Right cardiac atrium (tissue), 5 donors: ENCODE results near the gene KRT76. TPM values are rescaled to one million over a fixed set of nuclear protein-coding genes. Genes with fewer than 3 reads are reported as not detected.
"Not testable (repeated sequence)": the region's sequence is repeated elsewhere in the genome, so short reads cannot be mapped to it uniquely, and the experiment has no call there.

Experiments used
- ATAC-seq, 2 donors: fragments of 200-7000 bp; cut with Tn5 transposase; one replicate each; pipeline versions ENCODE4 v1.8.0 to v1.9.1; 2020; ENCODE audit warnings: moderate library complexity in 2 of 2, mild to moderate bottlenecking in 1 of 2
- DNase-seq, 3 donors: peaks; one replicate each; pipeline ENCODE4 v3.0.0-alpha.2; 2020
- H3K27ac ChIP-seq: one replicate; pipeline ENCODE4 v1.5.1; 2013; ENCODE audit warnings: mild to moderate bottlenecking, low read length, control low read depth, moderate library complexity
- H3K27me3 ChIP-seq: one replicate; pipeline ENCODE4 v1.6.1; 2013; ENCODE audit not compliant: control insufficient read depth, insufficient read depth
- H3K4me1 ChIP-seq: one replicate; pipeline ENCODE4 v1.6.1; 2013; ENCODE audit warnings: low read length; ENCODE audit not compliant: control insufficient read depth, insufficient read depth
- H3K4me3 ChIP-seq: one replicate; pipeline ENCODE4 v1.5.1; 2013; ENCODE audit warnings: low read length, control low read depth
- H3K9me3 ChIP-seq: one replicate; pipeline ENCODE4 v1.6.1; 2013; ENCODE audit warnings: low read length; ENCODE audit not compliant: control insufficient read depth
- WGBS: extraction: QIAGEN DNeasy Blood & Tissue Kit; methylation state at CpG from one replicate; pipeline ENCODE4 v1.1.7; 2013; 5-methylcytosine and 5-hydroxymethylcytosine counted together
- intact Hi-C, 4 donors: fragments of 100-400 bp; cut with DNase I; formaldehyde crosslinking; loops; one replicate each; pipeline versions ENCODE4 v1.11.0 to v1.14.0; 2022 to 2023
- polyA plus RNA-seq: library from polyadenylated mRNA; stranded (reverse); fragments of 200-250 nt; gene quantifications from one replicate; pipeline ENCODE4 v1.2.3, GENCODE V29; 2013
- total RNA-seq, 4 donors: library from RNA; stranded (reverse); fragmentation: NEBNext Ultra II Directional; extraction: Animal tissue kit (Norgen Biotek cat#: 25700); gene quantifications; one replicate each; pipeline ENCODE4 v1.2.1, GENCODE V29; 2021
- donor health status: healthy with polysubstance abuse.
- donor health status: DM: no; HTN: yes; CAD: no.
- donor health status: DM: no; HTN: no; CAD: no.
- donor health status: DM: no; HTN: yes; CAD: no; lungs with severe emphysema.
- donor health status: DM: yes; HTN: yes; CAD: no.

The KRT76 gene
- total and polyA plus RNA-seq, 5 donors, result not detected

DNA sequence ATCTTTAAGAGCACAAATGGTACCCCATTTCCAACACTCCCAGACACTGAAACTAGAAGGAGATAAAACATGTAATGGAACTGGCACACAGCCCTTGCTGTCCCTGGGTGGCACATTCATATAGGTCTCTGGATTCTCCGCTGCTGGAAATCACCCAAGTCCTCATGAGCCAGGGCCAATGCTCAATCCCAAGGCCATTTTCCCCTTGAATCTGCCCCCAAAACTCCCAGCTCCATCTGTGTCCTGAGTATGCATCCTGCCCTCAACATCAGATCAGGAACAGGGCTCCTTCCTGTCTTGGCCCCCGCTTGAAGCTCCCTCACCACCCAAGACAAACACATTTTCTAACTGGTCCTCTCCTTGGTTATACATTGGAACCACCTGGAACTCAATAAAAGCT, 24.6 kb downstream of the KRT76 start:
- Histone ChIP-seq H3K27me3 (no peaks in the 10 kb centered on the region), H3K4me1 (no peaks in the 10 kb centered on the region), H3K27ac (no peak overlapping the region), H3K4me3 (no peak overlapping the region), H3K9me3 (no peaks in the 10 kb centered on the region)
- DNase-seq (no peak), ATAC-seq (no peak)
- intact Hi-C loops, result no loop called here
- WGBS, result 64% methylated on average over 2 of the region's 2 CpGs

DNA sequence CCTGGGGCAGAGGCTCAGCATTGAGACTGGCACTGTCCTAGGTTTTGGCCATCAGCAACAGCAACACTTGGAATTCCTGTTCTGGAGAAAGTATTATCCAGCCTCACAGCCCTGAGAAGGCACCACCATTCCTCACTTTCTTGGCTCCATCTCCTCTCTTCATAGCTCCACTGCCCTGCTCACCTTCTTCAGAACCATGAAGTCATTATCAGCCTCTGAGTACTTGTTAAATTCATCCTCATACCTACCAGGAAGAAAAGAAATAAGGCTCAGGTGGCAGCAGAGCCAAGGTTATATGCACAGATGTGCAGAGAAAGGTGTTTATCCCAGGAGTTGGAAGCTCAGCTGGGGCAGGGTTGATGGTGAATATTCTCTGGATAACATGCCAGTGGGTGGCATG, 25.4 kb downstream of the KRT76 start:
- no peak for DNase-seq
- intact Hi-C loops, result no loop called here
- Histone ChIP-seq H3K4me3 (no peak overlapping the region), H3K27ac (no peak overlapping the region), H3K9me3 (no peaks in the 10 kb centered on the region), H3K4me1 (no peaks in the 10 kb centered on the region), H3K27me3 (no peaks in the 10 kb centered on the region)
- ATAC-seq, result no peak

DNA sequence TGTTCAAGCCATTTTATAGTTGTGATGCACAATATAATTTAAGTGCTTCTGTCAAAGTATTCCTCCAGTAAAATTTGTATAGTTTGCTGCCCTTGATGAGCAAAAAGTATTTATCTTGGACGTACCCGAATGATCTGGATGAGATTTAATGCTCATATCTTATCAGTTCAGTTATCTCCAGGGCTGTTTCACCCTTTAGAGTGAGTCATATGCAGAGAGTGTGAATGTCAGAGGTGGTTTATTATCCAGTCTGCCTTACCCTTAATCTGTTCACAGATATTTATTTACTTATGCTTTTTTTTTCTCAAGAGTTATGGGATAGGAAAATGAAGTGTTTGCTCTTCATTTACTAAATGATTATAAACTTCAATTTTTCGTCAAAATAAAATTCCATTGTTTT, 26.6 kb downstream of the KRT76 start:
- H3K27me3 ChIP-seq, ATAC-seq, H3K9me3 ChIP-seq, H3K4me1 ChIP-seq, DNase-seq, intact Hi-C loops, H3K27ac ChIP-seq, H3K4me3 ChIP-seq: not testable (repeated sequence)
- WGBS, result 49% methylated on average over 3 of the region's 3 CpGs

DNA sequence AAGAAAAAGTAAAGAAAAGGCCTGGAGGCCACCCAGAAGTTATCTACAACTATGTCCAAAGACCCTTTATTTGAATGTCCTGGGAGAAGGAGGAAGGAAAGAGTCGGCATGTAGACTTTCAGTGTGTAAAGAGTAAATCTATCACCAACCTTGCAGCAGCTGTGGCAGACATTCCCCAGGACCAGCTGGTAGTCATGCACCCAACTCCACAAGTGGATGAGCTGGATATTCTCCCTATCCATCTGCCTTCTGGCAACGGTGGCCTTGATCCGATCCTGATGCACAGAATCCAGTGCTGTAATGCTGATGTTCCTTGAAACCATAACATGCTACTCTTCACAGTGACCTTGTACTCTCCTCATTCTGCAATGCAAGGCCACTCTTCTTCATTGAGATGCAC, 27.3 kb downstream of the KRT76 start:
- DNase-seq, result no peak
- Histone ChIP-seq H3K27ac (no peak overlapping the region), H3K4me1 (no peaks in the 10 kb centered on the region), H3K9me3 (no peaks in the 10 kb centered on the region), H3K27me3 (no peaks in the 10 kb centered on the region), H3K4me3 (no peak overlapping the region)
- intact Hi-C loops, result no loop called here
- no peak for ATAC-seq
- 77% methylated on average over 3 of the region's 3 CpGs for WGBS

DNA sequence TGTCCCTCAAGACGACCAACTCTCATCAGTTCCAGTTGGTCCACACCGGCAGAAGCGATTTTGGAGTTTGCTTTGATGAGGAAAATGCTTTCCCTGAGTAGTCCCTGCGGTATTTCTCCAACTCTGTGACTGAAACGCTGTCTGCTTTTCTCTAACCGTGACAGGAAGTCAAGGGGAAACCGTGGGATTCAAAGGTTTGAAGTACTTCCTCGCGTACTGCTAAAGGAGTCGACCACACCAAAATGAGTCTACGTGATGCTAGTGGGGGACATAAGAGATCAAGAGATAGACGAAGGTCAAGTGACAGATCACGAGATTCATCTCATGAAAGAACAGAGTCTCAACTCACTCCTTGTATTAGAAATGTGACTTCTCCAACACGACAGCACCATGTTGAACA, 28.6 kb downstream of the KRT76 start:
- H3K27me3 ChIP-seq, result no peaks in the 10 kb centered on the region

DNA sequence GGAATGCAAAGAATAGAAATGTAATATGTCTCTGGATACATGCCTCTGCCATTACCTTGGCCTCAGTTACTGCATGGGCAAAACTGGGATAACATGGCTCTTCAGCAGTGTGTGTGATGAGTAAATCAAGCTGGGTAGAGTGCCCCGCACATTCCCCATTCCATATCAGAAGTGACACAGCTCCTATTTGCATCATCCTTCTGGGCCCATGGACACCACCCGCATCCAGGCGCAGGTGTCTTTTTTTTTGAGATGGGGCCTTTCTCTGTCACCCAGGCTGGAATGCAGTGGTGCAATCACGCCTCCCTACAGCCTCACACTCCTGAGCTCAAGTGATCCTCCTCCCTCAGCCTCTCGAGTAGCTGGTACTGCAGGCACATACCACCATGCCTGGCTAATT, 31.6 kb downstream of the KRT76 start:
- H3K27me3 ChIP-seq, result no peaks in the 10 kb centered on the region
- intact Hi-C loops, result no loop called here
- 73% methylated on average over 5 of the region's 5 CpGs for WGBS

More for the DNA sequence above, 28.6 kb downstream of the KRT76 start:
- no peak for ATAC-seq
- intact Hi-C loops, result no loop called here
- no peaks in the 10 kb centered on the region for H3K9me3 ChIP-seq
- H3K4me1 ChIP-seq, result no peaks in the 10 kb centered on the region
- DNase-seq, result no peak
- no peak overlapping the region for H3K4me3 ChIP-seq
- no peak overlapping the region for H3K27ac ChIP-seq
- WGBS, result 67% methylated on average over 14 of the region's 14 CpGs

DNA sequence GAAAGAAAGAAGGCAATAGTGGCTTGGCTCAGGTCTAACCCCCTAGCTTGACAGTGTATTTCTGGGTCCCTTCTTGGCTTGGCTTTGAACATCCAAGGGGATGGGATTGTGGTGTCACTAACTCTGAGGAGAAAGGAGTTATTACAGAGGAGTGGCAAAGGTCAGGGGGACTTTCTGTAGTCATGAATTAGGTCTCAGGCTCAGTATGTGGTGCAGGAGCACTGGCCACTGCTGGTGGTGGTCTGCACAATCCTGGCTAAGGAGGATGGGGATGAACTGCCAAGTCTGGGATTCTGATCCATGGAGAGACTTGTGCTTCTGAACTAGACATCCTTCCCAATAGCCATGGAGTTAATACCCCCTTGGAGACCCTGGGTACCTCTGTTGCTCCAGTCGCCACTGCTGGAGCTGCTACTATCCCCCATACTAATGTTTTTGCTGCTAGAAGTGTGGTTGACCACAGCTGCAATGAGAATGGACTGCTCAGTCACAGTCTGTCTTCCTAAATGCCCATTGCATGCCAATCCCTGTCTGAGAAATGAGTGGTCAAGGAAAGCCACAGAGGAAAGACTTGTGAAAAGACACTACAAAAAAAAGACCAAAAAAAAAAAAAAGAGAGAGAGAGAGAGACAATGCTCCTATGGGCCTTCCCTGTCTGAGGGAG, 32.5 kb downstream of the KRT76 start:
- intact Hi-C loops, result no loop called here
- Histone ChIP-seq H3K9me3 (no peaks in the 10 kb centered on the region), H3K27ac (no peak overlapping the region), H3K27me3 (no peaks in the 10 kb centered on the region), H3K4me3 (no peak overlapping the region), H3K4me1 (no peaks in the 10 kb centered on the region)
- WGBS, result 57% methylated on average over 1 of the region's 1 CpG
- no peak for DNase-seq
- no peak for ATAC-seq

More for the DNA sequence above, 31.6 kb downstream of the KRT76 start:
- DNase-seq (no peak), ATAC-seq (no peak)
- no peak overlapping the region for H3K4me3 ChIP-seq
- no peaks in the 10 kb centered on the region for H3K4me1 ChIP-seq
- no peak overlapping the region for H3K27ac ChIP-seq
- no peaks in the 10 kb centered on the region for H3K9me3 ChIP-seq

DNA sequence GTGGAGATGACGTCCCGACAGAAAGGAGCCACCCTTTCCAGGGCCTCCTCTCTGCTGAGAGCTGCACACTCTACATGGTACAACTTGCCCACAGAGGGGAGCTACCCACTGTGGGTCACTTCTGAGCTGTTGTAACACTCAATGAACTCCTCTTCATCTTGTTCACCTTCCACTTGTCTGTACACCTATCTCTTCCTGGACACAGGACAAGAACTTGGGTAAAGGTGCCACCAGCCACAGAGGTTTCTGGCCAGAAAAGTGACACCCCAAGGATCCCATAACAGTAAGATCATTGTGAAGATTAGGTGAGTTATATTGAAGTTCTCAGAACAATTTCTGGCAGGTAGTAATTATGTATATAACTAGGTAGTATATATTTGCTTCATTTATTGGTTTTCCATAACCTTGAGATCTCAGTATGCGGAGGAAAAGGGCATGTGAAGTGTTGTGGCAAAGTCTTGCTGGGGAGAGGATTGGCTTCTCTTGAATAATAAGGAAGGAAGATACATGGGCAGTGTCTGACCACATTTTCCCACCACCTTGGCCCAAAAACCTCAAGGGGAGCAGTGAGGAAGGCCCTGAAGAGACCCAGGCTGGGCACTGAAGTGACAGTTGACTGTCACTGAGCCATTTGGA, 34.2 kb downstream of the KRT76 start:
- Histone ChIP-seq H3K4me1 (no peaks in the 10 kb centered on the region), H3K27me3 (no peaks in the 10 kb centered on the region), H3K27ac (no peak overlapping the region), H3K9me3 (no peaks in the 10 kb centered on the region), H3K4me3 (no peak overlapping the region)
- no peak for ATAC-seq
- DNase-seq, result no peak
- intact Hi-C loops, result no loop called here
- WGBS, result 79% methylated on average over 3 of the region's 3 CpGs

DNA sequence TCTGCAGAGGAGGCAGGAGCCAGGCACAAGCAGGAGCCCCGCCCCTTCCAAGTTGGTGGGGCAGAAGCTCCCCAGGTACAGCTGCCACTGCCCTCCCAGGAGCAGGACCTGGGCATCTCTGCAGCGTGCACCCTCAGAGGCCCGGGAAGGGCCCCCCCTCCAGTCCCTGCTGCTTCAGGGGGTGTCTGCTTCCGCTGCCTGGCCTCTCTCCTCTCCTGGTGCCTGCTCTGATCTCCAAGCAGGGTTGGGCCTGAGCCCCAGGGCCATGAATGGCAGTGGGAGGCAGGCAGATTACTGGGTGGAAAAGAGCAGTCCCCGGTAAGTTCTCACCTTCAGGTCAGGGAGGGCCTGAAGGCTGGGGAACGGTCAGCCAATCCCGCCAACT, 35.0 kb downstream of the KRT76 start:
- 72% methylated on average over 7 of the region's 7 CpGs for WGBS
- Histone ChIP-seq H3K4me3 (no peak overlapping the region), H3K4me1 (no peaks in the 10 kb centered on the region), H3K27ac (no peak overlapping the region), H3K9me3 (no peaks in the 10 kb centered on the region), H3K27me3 (no peaks in the 10 kb centered on the region)
- intact Hi-C loops, result no loop called here
- DNase-seq, result no peak
- ATAC-seq, result no peak

DNA sequence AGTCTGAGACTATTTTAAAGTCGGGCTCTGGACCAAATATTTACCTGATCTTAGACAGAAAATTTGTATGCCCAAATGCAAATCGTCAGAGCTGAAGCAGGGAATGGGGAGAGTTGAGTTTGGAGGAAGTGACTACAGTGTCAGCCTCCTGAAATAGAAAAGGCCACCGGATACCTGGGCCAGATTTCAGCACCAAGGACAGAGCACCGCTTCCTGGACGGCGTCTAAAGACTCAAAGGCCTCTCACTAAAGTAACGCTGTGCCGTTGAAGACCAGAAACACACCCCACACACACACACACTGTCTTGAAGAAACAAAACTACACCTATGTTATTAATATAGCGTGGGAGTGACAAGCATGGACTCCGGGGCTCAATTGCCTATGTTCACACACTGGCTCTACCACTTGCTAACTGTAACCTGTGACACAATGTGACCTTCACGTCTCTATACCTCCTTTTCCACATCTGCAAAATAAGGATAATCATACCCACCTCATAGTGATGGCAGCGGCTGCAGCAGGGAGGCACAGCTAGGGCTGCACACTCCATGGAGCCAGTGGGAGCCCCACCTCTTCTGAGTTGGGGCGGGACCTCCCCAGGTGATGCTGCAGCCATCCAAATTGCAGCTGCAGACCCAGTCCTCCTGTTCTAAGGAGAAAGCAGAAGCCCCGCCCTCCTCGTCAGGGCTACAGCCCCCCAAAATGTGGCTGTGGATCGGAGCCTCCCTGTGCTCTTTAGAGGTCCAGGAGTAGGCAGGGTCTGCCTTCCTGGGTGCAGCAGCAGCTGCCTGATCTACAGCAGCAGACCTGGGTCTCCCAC, 35.6 kb downstream of the KRT76 start:
- WGBS, result 18% methylated on average over 16 of the region's 16 CpGs
- DNase-seq, result peak; percentile 51 to 74 (median 72)

DNA sequence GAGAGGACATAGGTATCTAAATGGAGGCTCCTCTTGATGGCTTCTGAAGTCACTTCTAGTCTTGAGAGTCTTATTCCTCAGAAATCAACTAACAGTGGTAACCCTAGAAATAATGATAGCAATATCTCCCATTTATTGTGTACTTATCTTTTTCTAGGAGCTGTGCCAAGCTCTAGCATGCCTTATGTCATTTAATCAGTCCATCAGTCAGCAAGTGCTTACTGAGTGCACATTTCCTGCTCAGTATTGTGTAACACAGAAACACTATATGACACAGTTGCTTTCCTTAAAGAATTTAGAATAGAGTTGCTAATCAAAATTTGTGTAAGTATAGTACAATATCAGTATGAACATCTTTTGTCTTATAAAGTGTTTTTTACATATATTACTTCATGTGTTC, 36.6 kb downstream of the KRT76 start:
- H3K4me3 ChIP-seq, result no peak overlapping the region
- DNase-seq (no peak), ATAC-seq (no peak)
- intact Hi-C loops, result no loop called here
- no peaks in the 10 kb centered on the region for H3K27me3 ChIP-seq
- no peak overlapping the region for H3K27ac ChIP-seq
- no peaks in the 10 kb centered on the region for H3K4me1 ChIP-seq
- no peaks in the 10 kb centered on the region for H3K9me3 ChIP-seq

More for the DNA sequence above, 35.6 kb downstream of the KRT76 start:
- Histone ChIP-seq H3K4me3 (no peak overlapping the region), H3K27ac (no peak overlapping the region), H3K27me3 (no peaks in the 10 kb centered on the region), H3K9me3 (no peaks in the 10 kb centered on the region), H3K4me1 (no peaks in the 10 kb centered on the region)
- intact Hi-C loops, result no loop called here
- ATAC-seq, result peak in 1 of 2 donors; percentile 31
